HL-60/S4 treated with phorbol 12-myristate 13-acetate at 8.2 ng/mL for 4 days and 3 days (cell line): ENCODE data around the gene OR51A4.
"Not testable (repeated sequence)": the region's sequence is repeated elsewhere in the genome, so short reads cannot be mapped to it uniquely, and the experiment has no call there.

Experiments used
- in situ Hi-C: fragments of 300-500 bp; cut with MboI; formaldehyde crosslinking; loops from 2 replicates; pipeline ENCODE4 v1.15.0; 2022; ENCODE audit warnings: low sequenced_read_pairs

The OR51A4 gene

GRCh38 chr11:4947505-4947904, at the start of gene OR51A4:
Gene OR51A4, minus strand, starts transcription at chr11:4947605. Its CDS starts 505 bp downstream, at chr11:4947100.
- in situ Hi-C loops = no loop called here

DNA sequence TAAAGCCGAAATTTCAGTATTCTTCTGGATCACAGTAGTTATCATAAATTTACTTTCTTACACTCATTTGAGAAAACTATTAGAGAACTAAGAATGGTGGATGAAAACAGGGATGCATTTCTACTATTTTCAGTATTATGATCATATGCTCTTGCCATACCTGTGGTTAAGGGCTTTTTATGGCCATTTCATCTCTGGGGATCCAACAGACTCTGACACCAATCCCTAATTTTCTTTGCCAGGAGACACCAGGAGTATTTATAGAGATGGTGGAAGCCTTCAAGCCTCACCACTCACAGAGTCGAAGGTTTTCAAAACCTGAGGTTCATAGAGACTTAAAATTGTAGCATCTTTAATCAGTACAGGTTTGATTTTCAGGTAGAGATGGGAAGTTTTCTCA, 47.1 kb upstream of the OR51A4 start, which contains the start of gene OR51L1:
Gene OR51L1, plus strand, starts transcription at position 301 of the 400 bp plus-strand sequence. CDS start 4,132 bp downstream, outside the sequence.
- in situ Hi-C loops = no loop called here

DNA sequence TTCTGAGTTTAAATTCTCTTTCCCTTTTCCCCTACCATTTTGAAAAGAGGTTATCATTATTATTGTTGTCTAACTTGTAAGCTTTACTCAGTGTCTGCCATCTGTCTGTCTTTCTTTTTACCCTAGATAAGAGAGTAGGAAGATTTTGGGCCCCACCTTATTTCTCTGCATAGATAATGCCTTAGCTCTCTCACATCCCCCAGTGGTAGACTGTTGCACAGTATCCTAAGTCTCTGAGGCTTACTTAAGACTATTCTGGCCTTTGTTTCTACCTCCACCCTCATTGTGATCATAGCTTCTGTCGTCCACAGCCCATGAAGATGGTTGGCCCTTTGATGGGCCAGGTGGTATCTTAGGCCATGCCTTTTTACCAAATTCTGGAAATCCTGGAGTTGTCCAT, 43.7 kb upstream of the OR51A4 start:
- in situ Hi-C loops = no loop called here

- in situ Hi-C loops = no loop called here
Measured at GRCh38 chr11:4983841-4984240, 36.4 kb upstream of the OR51A4 start.

GRCh38 chr11:4982678-4983077, 35.3 kb upstream of the OR51A4 start:
- in situ Hi-C loops = no loop called here

GRCh38 chr11:4979036-4979435, 31.6 kb upstream of the OR51A4 start:
- in situ Hi-C loops = no loop called here

DNA sequence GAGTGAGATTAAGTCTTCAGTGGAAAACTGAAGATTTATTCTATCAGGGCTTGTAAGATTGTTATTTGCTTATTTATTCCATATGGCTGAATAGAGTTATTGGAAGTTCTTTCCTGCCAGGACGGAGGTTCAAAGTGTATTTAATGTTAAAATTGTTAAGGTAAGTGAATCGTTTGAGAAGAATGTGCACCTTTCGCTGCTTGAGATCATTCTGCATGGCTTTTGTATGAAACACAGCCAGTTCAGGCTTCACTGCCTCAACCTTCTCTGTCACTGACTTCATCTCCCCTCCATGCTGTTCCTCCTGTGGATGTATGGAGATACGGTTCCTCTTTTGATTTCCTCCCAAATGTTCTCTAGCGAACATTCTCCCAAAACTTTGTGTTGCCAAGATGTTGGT, 28.0 kb upstream of the OR51A4 start:
- in situ Hi-C loops = no loop called here

- in situ Hi-C loops = no loop called here
Measured at GRCh38 chr11:4962816-4963215, 15.4 kb upstream of the OR51A4 start.

DNA sequence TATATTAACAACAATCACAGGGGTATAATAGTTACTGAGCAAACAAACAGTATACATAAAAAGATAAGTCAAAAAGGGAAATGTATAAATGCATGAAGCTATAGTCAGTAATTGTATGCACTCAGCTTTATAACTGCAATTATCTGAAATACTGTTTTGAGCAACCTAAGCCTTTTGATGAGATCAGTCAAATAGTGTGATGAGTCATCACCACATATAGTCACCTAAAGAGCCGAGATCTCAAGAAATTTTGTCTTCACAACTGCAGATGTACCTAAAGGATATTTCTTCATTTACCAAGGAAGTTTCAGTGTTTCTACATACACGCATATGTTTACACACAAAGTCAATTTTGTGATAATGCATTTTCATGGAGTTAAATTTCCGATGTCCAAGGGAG, 13.5 kb upstream of the OR51A4 start:
- in situ Hi-C loops = no loop called here

GRCh38 chr11:4957396-4957795, 10.0 kb upstream of the OR51A4 start:
- in situ Hi-C loops = no loop called here

GRCh38 chr11:4955613-4956012, 8.2 kb upstream of the OR51A4 start, which contains the start of gene OR51A2:
Gene OR51A2, minus strand, starts transcription at chr11:4955713. Its CDS starts 0 bp downstream, at chr11:4955713.
- in situ Hi-C loops = not testable (repeated sequence)

DNA sequence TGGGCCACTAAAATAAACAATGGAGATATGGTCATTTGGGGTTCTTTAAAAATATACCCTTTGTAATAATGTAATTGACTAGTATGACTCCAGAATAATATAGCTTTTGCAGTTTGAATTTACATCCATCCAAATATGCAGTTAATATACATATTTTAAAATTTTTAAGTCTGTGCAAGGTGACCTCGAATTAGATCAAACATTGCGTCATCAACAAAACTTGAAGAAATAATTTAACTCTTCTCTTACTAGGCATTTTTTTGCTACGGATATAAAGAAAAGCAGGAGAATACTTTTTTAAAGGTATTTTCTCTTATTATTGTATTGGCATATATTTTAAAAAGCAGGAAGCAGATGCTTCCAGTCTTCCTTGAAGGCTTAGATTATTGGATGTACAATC, 10.7 kb downstream of the OR51A4 start:
- in situ Hi-C loops = no loop called here

- in situ Hi-C loops = no loop called here
Measured at GRCh38 chr11:4932751-4933150, 14.7 kb downstream of the OR51A4 start.

DNA sequence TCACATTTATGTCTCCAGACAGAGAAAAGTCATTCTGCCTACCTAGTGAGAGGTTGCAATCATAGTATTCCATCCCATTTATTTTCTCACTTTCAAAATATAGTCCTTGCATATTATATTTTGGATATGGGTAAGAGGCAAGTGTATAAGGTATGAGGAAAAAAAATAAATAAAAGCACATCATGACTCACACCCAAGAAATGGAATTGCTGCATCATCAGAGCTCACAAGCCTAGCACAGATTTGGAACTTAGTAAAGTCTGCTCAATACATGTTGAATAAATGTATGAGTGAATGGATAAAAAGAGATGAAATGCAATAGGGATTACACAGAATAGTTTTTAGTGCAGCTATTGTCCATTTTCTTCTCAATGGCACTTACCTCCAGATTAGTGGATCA, 20.8 kb downstream of the OR51A4 start:
- in situ Hi-C loops = no loop called here

- in situ Hi-C loops = no loop called here
Measured at GRCh38 chr11:4924239-4924638, 23.2 kb downstream of the OR51A4 start, which contains the start of gene OR51G1. Gene OR51G1, minus strand, starts transcription at chr11:4924339. Its CDS starts 0 bp downstream, at chr11:4924339.

GRCh38 chr11:4922304-4922703, 25.1 kb downstream of the OR51A4 start:
- in situ Hi-C loops = no loop called here

DNA sequence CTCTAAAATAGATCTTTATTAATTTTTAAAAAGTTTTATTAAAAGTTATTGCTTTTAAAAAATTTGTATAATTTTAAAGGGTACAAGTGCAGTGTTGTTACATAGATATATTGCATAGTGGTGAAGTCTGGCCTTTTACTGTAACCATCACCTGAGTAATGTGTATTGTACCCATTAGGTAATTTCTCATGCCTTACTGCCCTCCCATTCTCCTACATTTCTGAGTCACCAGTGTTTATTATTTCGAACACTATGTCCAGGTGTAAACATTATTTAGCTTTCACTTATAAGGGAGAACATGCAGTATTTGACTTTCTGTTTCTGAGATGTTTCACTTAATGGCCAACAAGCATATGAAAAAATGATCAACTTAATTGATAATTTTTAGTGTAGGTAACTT, 25.6 kb downstream of the OR51A4 start:
- in situ Hi-C loops = no loop called here

DNA sequence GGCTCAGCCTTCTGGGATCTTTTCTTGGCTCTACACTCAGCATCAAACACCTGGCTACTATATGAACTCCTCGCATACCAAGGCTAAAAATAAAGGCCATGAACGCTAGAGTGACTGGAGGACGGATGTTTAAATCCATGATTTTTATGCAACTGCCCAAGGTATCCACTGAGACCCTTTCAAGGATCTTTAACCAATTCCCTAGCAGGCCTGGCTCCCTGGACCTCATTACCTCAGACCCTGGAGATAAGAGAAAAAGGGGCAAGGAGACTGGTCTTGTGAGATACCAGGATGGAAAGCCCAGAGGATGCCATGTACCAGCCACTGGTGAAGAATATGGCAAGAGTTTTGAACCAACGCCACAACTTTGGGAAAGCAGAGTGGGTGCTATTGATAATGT, 28.2 kb downstream of the OR51A4 start, which contains the start of gene OR51G2:
Gene OR51G2, minus strand, starts transcription at position 101 of the 400 bp plus-strand sequence. CDS start 3,687 bp downstream, outside the sequence.
- in situ Hi-C loops = no loop called here

DNA sequence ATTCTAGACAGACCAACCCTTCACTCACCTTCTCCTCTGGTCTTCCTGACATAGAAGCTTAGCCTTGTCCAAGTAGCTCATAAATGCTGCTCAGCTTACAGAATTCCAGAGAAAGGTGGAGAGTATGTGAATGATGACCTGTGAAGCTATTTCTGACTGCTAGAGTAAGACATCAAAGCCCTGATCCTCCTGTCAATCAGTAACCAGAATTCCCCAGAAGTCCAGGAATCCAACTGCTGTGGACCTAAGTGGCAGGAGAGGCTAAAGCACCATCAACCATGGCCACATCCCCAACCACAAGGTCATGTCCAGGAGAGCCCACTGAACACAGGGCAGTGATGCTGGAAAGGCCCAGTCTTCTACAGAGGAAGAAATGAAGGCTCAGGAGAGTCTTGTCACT, 30.8 kb downstream of the OR51A4 start:
- in situ Hi-C loops = no loop called here

DNA sequence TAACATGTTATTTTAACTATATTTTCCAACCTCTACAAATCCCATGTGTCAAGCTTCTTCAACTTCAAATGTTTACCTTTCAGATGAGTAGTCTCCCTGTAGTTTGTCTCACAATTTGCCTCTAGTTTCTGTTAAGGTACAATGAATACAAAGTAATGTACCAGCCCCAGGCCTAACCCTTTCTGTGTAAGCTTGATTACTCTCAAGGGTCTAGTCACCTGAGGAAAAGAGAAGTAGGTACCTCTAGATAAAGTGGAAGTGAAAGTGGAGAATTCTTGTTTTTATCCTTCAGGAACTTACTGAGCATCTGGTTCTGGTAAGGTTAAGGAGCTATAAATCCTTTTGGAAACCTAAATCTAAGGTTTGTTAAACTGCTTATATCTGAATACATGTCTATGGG, 43.9 kb downstream of the OR51A4 start, which contains the start of gene OR51A7:
Gene OR51A7, plus strand, starts transcription at position 300 of the 400 bp plus-strand sequence. CDS start 3,587 bp downstream, outside the sequence.
- in situ Hi-C loops = no loop called here
